Ovary (tissue), 9 donors: Measurements from ENCODE around the gene JARID2. TPM values are rescaled to one million over a fixed set of nuclear protein-coding genes. Genes with fewer than 3 reads are reported as not detected.

Experiments
- DNase-seq, 5 donors: peaks; one replicate each; pipeline ENCODE4 v3.0.0-alpha.2; 2019 to 2020
- H3K27ac ChIP-seq, 2 donors: fragments of 200-600 bp; one replicate each; pipeline versions ENCODE4 v1.5.1 to v1.8.0; 2019 to 2022
- H3K27me3 ChIP-seq: fragments of 200-600 bp; one replicate; pipeline ENCODE4 v1.8.0; 2022
- H3K36me3 ChIP-seq: fragments of 200-600 bp; sonication (generic); one replicate; pipeline ENCODE4 v1.5.1; 2019
- H3K4me1 ChIP-seq: one replicate; pipeline ENCODE4 v1.8.1; 2013; ENCODE audit warnings: mild to moderate bottlenecking, moderate library complexity; ENCODE audit not compliant: insufficient read depth
- H3K4me3 ChIP-seq: fragments of 200-600 bp; sonication (generic); one replicate; pipeline ENCODE4 v1.5.1; 2017
- H3K9me3 ChIP-seq, 2 donors: fragments of 200-600 bp in 1 of 2; sonication (generic) in 1 of 2; one replicate each; pipeline versions ENCODE4 v1.5.1 to v1.8.1; 2013 to 2019; ENCODE audit warnings: mild to moderate bottlenecking in 1 of 2, moderate library complexity in 1 of 2
- EP300 ChIP-seq: sonication (generic); formaldehyde crosslinking; IDR thresholded peaks from one replicate; pipeline ENCODE4 v1.6.1; 2017; ENCODE audit warnings: antibody characterized with exemption
- POLR2A ChIP-seq: fragments of 450-650 bp; IDR thresholded peaks from one replicate; pipeline ENCODE4 v1.6.1; 2017; ENCODE audit warnings: antibody characterized with exemption, mild to moderate bottlenecking, moderate library complexity
- WGBS, 3 donors: extraction: QIAGEN DNeasy Blood & Tissue Kit in 1 of 3; methylation state at CpG; one replicate each; pipeline versions ENCODE4 v1.1.5 to v1.1.7; 2013 to 2017; 5-methylcytosine and 5-hydroxymethylcytosine counted together
- intact Hi-C, 4 donors: fragments of 100-400 bp; cut with DNase I; formaldehyde crosslinking; loops; one replicate each; pipeline versions ENCODE4 v1.11.0 to v1.15.1; 2022 to 2023
- polyA plus RNA-seq, 2 donors: library from polyadenylated mRNA; stranded (reverse); fragments of 200-250 nt in 1 of 2; fragments of 350-450 nt in 1 of 2; fragmentation: Illumina TruSeq in 1 of 2; extraction: RNeasy Lipid Tissue Mini Kit (QIAGEN cat#74804) in 1 of 2; gene quantifications; one replicate each; pipeline ENCODE4 v1.2.3, GENCODE V29; 2013 to 2014
- total RNA-seq, 7 donors: library from RNA; depleted of rRNA in 2 of 7; stranded (reverse); fragments of >200 nt in 2 of 7; fragmentation: NEBNext Ultra II Directional in 3 of 7; extraction: Animal tissue kit (Norgen Biotek cat#: 25700) in 3 of 7; gene quantifications; one replicate each; pipeline versions ENCODE4 v1.1.0 to v1.2.4, GENCODE V29; 2016 to 2023
- TF ChIP-seq, protein P1 (sequence below), 3 donors: fragments of 450-650 bp in 2 of 3; fragments of 200-600 bp in 1 of 3; IDR thresholded peaks; one replicate each; pipeline versions ENCODE4 v1.5.1 to v1.8.0; 2016 to 2022; ENCODE audit warnings: antibody characterized with exemption in 3 of 3, mild to moderate bottlenecking in 1 of 3
- donor health status: DM: no; HTN: no; CAD: no; lungs with moderate emphysema.
- donor health status: DM: no; HTN: no; CAD: no.
- donor health status: Bipolar disorder and iron deficiency.
- donor health status: DM: yes; HTN: yes; CAD: no.
- donor health status: DM: no; HTN: no; CAD: no.
- donor health status: DM: yes; HTN: yes; CAD: no.

JARID2 gene
- total and polyA plus RNA-seq, 9 donors, result 4.5 to 17.4 (median 8.7) TPM

DNA sequence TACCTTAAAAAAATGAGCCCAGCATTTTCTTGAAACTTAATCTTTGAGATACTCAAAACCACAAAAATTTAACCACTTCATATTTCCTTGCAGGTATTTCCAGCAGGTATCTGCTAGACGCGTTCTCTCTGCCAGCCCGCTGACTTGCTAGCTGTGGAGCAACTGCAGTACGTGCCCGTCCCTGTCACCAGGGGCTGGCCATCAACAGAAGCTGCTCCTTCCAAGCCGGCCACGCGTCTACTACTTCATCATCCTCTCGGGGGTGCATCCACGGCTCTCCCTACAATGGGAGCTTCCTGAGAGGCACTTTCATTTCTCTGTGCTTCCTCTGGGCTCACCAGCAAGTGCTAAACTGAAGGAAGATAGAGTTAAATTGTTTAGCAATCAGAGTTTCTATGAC, 284.5 kb downstream of the JARID2 start:
- Histone ChIP-seq H3K4me3 (no peak overlapping the region), H3K9me3 (no peaks in the 10 kb centered on the region), H3K27me3 (no peaks in the 10 kb centered on the region), H3K36me3 (no peaks in the 10 kb centered on the region), H3K4me1 (no peaks in the 10 kb centered on the region), H3K27ac (no peak overlapping the region)
- DNase-seq, result no peak
- TF ChIP-seq EP300, result no peak
- TF ChIP-seq POLR2A, result no peak
- TF ChIP-seq, protein P1, sequence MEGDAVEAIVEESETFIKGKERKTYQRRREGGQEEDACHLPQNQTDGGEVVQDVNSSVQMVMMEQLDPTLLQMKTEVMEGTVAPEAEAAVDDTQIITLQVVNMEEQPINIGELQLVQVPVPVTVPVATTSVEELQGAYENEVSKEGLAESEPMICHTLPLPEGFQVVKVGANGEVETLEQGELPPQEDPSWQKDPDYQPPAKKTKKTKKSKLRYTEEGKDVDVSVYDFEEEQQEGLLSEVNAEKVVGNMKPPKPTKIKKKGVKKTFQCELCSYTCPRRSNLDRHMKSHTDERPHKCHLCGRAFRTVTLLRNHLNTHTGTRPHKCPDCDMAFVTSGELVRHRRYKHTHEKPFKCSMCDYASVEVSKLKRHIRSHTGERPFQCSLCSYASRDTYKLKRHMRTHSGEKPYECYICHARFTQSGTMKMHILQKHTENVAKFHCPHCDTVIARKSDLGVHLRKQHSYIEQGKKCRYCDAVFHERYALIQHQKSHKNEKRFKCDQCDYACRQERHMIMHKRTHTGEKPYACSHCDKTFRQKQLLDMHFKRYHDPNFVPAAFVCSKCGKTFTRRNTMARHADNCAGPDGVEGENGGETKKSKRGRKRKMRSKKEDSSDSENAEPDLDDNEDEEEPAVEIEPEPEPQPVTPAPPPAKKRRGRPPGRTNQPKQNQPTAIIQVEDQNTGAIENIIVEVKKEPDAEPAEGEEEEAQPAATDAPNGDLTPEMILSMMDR (IDR thresholded peaks at IDR 0.05), result no peak
- intact Hi-C loops, result no loop called here
- 89 to 97% (median 93%) methylated on average over 10 of the region's 10 CpGs for WGBS, 3 donors

DNA sequence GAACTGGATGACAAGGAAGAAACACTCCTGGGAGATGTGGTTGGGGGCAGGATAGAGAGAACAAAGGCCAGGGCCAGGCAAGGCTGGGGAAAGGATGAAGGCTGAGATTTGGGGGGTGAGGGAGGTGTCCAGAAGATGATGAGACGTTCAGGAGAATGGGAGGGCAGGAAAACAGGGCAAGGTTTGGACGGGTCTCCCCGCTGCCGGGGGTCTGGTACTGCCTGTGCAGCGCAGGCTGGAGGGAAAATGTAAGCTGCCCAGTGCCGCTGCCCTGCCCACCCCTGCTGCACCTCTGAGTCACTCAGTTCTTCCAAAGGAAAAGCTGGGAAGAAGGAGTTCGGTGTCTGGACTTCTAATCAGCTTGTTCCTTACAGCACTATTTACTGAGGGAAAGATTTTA, 286.1 kb downstream of the JARID2 start:
- DNase-seq, result no peak
- intact Hi-C loops, result no loop called here
- 92 to 95% (median 95%) methylated on average over 7 of the region's 7 CpGs for WGBS, 3 donors
- Histone ChIP-seq H3K9me3 (no peaks in the 10 kb centered on the region), H3K36me3 (no peaks in the 10 kb centered on the region), H3K4me3 (no peak overlapping the region), H3K27me3 (no peaks in the 10 kb centered on the region), H3K4me1 (no peaks in the 10 kb centered on the region), H3K27ac (no peak overlapping the region)
- no peak for TF ChIP-seq EP300
- no peak for TF ChIP-seq POLR2A
- TF ChIP-seq, protein P1 (IDR thresholded peaks at IDR 0.05), result no peak

- intact Hi-C loops, result no loop called here
- no peak overlapping the region for H3K4me3 ChIP-seq
- DNase-seq, result no peak
- no peaks in the 10 kb centered on the region for H3K4me1 ChIP-seq
- no peak overlapping the region for H3K27ac ChIP-seq
- TF ChIP-seq POLR2A, result no peak
- TF ChIP-seq, protein P1 (IDR thresholded peaks at IDR 0.05), result no peak
- TF ChIP-seq EP300, result no peak
- WGBS, 3 donors, result 87 to 95% (median 90%) methylated on average over 12 of the region's 12 CpGs
- H3K27me3 ChIP-seq, result no peaks in the 10 kb centered on the region
- H3K9me3 ChIP-seq, result no peaks in the 10 kb centered on the region
- H3K36me3 ChIP-seq, result no peaks in the 10 kb centered on the region
Observed at GRCh38 chr6:15533379-15534026, 287.6 kb downstream of the JARID2 start.

GRCh38 chr6:15534974-15535373, 289.1 kb downstream of the JARID2 start:
- Histone ChIP-seq H3K9me3 (no peaks in the 10 kb centered on the region), H3K4me1 (no peaks in the 10 kb centered on the region), H3K4me3 (no peak overlapping the region), H3K27me3 (no peaks in the 10 kb centered on the region), H3K27ac (no peak overlapping the region), H3K36me3 (no peaks in the 10 kb centered on the region)
- WGBS, 3 donors, result 73 to 89% (median 81%) methylated on average over 3 of the region's 3 CpGs
- intact Hi-C loops, result no loop called here
- DNase-seq, result no peak
- TF ChIP-seq, protein P1 (IDR thresholded peaks at IDR 0.05), result no peak
- TF ChIP-seq EP300, result no peak
- no peak for TF ChIP-seq POLR2A
